DMS53 treated with DMSO at 0.1 percent for 48 hours (cell line): ENCODE results near the gene CFAP141.
"Not testable (repeated sequence)": the region's sequence is repeated elsewhere in the genome, so short reads cannot be mapped to it uniquely, and the experiment has no call there.

Experiments used
- DNase-seq: peaks from one replicate; lab custom pipeline; 2025; ENCODE audit not compliant: unreplicated experiment; lab: John Stamatoyannopoulos, UW

Gene CFAP141

GRCh38 chr1:154208677-154209388 lies 2.7 kb upstream of the CFAP141 start:
- DNase-seq = no peak

DNA sequence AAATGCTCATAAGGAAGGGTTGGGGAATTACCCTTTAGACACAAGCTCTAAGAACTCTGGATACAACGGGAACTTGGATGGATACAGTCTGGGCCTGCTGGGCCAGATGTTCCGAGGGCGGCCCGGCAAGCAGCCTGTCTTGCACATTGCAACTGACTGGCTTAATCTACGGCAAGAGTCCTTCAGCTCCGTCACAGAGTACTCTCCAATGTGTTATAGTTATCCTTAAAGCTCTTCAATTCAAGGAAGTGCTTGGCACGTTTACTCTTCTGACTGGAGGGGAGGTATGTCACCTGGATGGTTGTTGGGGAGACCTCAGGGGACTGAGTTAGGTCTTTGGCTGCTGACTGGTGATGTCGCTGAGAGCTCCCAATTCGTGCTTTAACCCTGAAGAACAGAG lies 1.1 kb upstream of the CFAP141 start:
- no peak for DNase-seq

GRCh38 chr1:154205778-154206177 lies 355 bp downstream of the CFAP141 start:
- not testable (repeated sequence) for DNase-seq

GRCh38 chr1:154199563-154199879 lies 6.6 kb downstream of the CFAP141 start:
- DNase-seq = peak; percentile 60

GRCh38 chr1:154198756-154199562 lies 7.2 kb downstream of the CFAP141 start:
- DNase-seq = peak; percentile 72

- peak; percentile 80 for DNase-seq
These were observed 12.3 kb downstream of the CFAP141 start for GRCh38 chr1:154193821-154194220.

GRCh38 chr1:154192476-154192875 lies 13.7 kb downstream of the CFAP141 start:
- no peak for DNase-seq

DNA sequence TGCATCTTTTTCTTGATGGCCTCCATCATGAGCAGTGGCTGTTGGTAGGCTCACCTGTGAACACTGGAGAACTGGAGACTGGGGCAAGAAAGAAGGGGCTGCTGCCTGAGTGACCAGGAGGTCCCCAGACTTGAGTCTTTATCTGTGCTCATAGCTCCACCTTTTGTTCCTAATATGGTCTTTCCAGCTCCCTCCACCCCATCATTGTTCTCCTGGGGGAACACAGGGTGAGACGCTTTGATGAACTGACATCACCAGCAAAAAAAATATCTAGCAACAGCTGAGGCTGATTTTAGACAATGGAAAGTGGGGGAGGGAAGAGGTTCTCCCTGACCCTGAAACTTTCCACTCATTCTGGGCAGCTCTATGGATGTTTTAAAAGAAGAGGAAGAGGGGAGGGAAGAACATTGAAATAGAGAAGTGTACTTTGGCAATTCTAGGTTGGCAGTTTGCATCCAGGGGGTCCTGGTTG lies 14.1 kb downstream of the CFAP141 start, which contains the start of gene TPM3:
Gene TPM3 (minus strand): TSS at position 111 of the 472 bp plus-strand sequence. CDS start 82 bp downstream, at position 29.
- DNase-seq = no peak

- no peak for DNase-seq
These were observed 15.6 kb downstream of the CFAP141 start for GRCh38 chr1:154190550-154190949.

GRCh38 chr1:154186852-154187501 lies 19.2 kb downstream of the CFAP141 start:
- DNase-seq = peak; percentile 15

GRCh38 chr1:154186177-154186576 lies 20.0 kb downstream of the CFAP141 start:
- peak; percentile 82 for DNase-seq

- DNase-seq = peak; percentile 97
These were observed 22.9 kb downstream of the CFAP141 start for GRCh38 chr1:154183046-154183915.

GRCh38 chr1:154182344-154183045 lies 23.6 kb downstream of the CFAP141 start:
- DNase-seq = peak; percentile 38

DNA sequence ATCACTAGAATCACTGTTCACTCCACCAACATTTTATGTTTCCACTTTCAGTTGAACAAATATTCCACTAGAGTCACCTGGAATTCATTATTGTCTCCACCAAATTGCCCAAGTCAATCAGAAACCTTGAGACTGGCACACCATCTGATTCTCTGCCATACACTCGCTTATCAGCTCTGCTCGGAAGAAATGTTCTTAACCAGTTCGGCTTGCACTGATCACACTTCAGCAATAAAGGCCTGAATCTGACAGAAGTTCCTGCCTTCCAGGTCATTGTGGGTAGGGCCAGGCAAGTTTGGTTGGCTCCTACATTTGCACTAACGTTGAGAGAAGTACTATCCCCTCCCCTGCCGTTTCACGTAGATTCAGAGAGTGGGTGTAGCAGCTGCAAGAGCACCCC lies 24.2 kb downstream of the CFAP141 start:
- no peak for DNase-seq

DNA sequence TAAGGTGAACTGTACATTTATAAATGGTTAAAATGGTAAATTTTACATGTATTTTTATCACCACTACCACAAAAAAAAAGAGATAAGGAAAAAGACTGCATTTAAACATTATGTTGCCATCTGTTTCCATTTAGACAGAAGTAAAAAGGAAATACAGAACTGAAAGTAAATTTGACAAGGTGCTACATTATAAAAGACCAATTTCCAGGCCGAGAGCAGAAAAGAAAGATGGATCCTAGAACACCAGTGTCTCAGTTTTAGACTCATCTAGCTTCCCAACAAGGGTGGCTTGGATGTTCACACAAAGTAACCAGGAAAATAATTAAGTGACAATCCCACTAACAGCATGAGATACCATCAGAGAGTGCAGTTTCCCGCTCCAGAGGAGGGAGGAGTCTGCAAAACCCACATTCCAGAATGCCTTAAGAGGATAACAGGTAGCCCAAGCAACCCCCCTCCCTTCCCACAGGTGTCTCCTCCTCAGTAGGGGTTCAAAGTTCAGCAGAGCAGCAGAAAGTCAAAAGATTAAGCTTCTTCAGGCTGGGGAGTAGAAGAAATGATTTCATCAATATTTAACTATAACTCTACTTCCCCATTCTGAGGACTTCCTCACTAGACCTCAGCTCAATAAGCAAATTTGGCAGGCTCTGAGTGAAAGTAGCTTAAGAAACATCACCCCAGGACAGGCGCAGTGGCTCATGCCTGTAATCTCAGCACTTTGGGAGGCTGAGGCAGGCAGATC lies 26.0 kb downstream of the CFAP141 start:
- no peak for DNase-seq

GRCh38 chr1:154178911-154179811 lies 27.0 kb downstream of the CFAP141 start:
- DNase-seq = no peak

DNA sequence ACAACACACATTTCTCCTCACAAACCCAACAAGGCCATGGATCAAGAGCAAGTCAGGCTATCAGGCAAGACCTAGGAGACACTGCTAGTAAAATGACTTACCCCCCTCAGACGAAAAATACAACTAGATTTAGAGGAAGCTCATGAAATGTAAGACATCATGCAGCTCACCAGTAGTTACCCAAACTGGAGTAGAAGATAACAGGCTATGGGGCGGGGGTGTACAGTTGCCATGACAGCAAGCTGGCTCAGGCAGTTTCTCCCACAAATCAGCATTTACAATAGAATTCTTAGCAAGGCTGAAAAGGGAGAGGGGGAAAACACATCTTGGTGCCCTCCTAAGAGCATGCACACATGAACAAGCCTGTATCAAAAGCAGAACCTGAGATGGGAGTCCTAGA lies 28.1 kb downstream of the CFAP141 start:
- no peak for DNase-seq

DNA sequence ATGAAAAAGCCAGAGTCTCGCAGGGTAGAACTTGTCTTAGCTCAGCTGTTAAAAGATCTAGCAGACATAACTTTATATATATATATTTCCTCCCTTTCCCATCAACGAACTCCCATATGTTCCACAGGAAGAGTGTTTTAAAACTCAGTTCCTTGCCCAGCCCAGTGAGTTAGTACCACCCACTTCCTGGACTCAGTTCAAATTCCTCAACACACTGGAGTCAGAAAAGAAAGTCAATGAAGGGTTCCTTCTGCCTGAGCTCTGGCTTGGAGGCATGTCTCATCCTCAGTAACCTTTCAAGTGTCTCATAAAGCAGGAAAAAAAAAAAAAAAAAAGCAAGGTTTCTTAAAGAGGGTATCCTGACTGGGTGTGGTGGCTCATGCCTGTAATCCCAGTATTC lies 29.8 kb downstream of the CFAP141 start:
- no peak for DNase-seq
